NCI-H2107 treated with DMSO at 0.1 percent for 48 hours (cell line): ENCODE results near the gene HIVEP1.

ENCODE experiments used
- DNase-seq: peaks from one replicate; lab custom pipeline; 2025; ENCODE audit not compliant: unreplicated experiment; lab: John Stamatoyannopoulos, UW

HIVEP1 gene

GRCh38 chr6:12114055-12114503 lies 102.0 kb downstream of the HIVEP1 start:
- no peak for DNase-seq

GRCh38 chr6:12115001-12115400 lies 102.9 kb downstream of the HIVEP1 start:
- DNase-seq = no peak

- no peak for DNase-seq
Observed at GRCh38 chr6:12115492-12115891, 103.4 kb downstream of the HIVEP1 start.

- DNase-seq = no peak
Observed at GRCh38 chr6:12116264-12116800, 104.2 kb downstream of the HIVEP1 start.

GRCh38 chr6:12116978-12117377 lies 104.9 kb downstream of the HIVEP1 start:
- no peak for DNase-seq

- DNase-seq = no peak
Observed at GRCh38 chr6:12118607-12119006, 106.5 kb downstream of the HIVEP1 start.

GRCh38 chr6:12119085-12119588 lies 107.0 kb downstream of the HIVEP1 start:
- DNase-seq = no peak

- DNase-seq = no peak
Observed at GRCh38 chr6:12125396-12125795, 113.3 kb downstream of the HIVEP1 start.

- no peak for DNase-seq
Observed at GRCh38 chr6:12126051-12126450, 113.9 kb downstream of the HIVEP1 start.

GRCh38 chr6:12129523-12129922 lies 117.4 kb downstream of the HIVEP1 start:
- DNase-seq = no peak

GRCh38 chr6:12132351-12133222 lies 120.5 kb downstream of the HIVEP1 start:
- no peak for DNase-seq

GRCh38 chr6:12134581-12134980 lies 122.5 kb downstream of the HIVEP1 start:
- no peak for DNase-seq

- no peak for DNase-seq
Observed at GRCh38 chr6:12134991-12135390, 122.9 kb downstream of the HIVEP1 start.

- no peak for DNase-seq
Observed at GRCh38 chr6:12136905-12137304, 124.8 kb downstream of the HIVEP1 start.

GRCh38 chr6:12137480-12137879 lies 125.4 kb downstream of the HIVEP1 start:
- no peak for DNase-seq

- DNase-seq = no peak
Observed at GRCh38 chr6:12138381-12138780, 126.3 kb downstream of the HIVEP1 start.

- DNase-seq = no peak
Observed at GRCh38 chr6:12138936-12139335, 126.8 kb downstream of the HIVEP1 start.

- DNase-seq = no peak
Observed at GRCh38 chr6:12147557-12148316, 135.6 kb downstream of the HIVEP1 start.

- DNase-seq = no peak
Observed at GRCh38 chr6:12148317-12148801, 136.2 kb downstream of the HIVEP1 start.

- no peak for DNase-seq
Observed at GRCh38 chr6:12148841-12149240, 136.7 kb downstream of the HIVEP1 start.

- no peak for DNase-seq
Observed at GRCh38 chr6:12149944-12150510, 137.9 kb downstream of the HIVEP1 start.
